Suppressor macrophage (primary cell): ENCODE results near the gene DEPDC5.
"Not testable (repeated sequence)": the region's sequence is repeated elsewhere in the genome, so short reads cannot be mapped to it uniquely, and the experiment has no call there.

Experiments used
- DNase-seq, 4 experiments: peaks; one replicate each; pipeline ENCODE4 v3.0.0-alpha.2; 2020 to 2022

The DEPDC5 gene

DNA sequence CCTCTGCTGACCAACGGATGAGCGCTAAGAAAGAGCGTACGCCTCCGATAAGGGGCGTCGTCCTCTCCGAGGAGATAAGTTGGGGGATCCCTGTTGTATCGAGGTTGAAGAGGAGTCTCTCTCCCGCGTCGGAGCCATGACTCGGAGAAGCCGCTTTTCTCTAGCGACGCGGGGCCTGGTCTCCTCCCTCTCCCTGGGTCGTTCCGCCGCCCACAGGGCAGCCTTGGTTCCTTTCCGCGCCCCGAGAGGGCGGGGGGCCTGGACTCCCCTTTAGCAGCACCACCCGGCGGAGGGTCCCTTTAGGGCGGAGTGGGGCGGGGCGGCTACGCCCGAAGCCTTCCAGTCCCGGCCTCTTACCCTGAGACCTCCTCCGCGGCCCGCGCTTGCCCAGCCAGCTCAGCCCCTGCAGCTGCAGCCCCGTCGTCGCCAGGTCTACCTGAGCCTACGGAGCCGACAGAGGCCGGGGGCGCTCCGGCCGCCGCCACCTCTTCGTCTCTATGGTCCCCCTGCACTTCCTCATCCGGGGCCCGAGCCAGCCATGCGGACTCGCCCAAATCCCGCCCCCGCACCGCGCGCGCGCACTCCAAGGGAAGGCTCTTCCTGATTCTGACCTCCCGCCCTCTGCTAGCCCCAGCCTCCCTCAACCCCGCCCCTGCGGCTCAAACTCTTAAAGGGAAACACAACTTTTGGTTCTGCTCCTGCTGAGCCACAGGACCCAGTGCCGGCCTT, 4.0 kb upstream of the DEPDC5 start, which contains the start of gene PRR14L:
Gene PRR14L, minus strand, starts transcription at position 497 of the 729 bp plus-strand sequence. CDS start 11,272 bp downstream, outside the sequence.
- DNase-seq = peak; percentile 99 to 100 (median 100)

DNA sequence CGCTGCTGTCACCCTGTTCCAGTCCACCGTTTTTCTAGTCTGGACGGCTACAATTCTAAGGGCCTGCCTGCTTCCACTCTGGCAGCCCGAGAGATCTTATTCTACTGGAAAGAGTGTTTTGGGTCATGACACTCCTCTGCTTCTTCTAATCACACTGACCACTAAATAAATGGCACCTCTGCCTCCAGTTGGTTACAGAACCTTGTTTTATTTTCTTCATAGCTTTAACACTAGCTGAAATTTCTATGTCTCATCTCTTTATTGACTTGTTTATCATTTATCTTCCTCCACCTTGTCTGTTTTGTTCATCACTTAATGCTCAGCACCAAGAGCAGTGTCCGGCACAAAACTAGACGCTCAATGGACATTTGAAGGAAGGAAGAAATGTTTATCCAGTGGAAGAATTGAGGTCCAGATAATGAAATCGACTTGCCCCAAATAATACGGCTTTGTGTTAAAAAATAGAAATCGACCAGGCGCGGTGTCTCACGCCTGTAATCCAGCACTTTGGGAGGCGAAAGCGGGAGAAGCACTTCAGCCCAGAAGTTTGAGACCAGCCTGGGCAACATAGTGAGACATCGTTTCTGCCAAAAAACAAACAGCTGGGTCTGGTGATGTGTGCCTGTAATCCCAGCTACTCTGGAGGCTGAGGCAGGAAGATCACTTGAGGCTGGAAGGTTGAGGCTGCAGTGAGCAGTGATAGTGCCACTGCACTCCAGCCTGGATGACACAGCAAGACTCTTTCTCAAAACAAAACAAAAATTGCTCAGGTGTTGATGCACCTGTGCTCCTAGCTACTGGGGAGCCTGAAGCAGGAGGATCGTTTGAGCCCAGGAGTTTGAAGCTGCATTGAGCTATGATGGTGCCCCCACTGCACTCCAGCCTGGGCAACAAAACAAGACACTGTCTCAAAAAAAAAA, 3.2 kb upstream of the DEPDC5 start:
- no peak for DNase-seq

DNA sequence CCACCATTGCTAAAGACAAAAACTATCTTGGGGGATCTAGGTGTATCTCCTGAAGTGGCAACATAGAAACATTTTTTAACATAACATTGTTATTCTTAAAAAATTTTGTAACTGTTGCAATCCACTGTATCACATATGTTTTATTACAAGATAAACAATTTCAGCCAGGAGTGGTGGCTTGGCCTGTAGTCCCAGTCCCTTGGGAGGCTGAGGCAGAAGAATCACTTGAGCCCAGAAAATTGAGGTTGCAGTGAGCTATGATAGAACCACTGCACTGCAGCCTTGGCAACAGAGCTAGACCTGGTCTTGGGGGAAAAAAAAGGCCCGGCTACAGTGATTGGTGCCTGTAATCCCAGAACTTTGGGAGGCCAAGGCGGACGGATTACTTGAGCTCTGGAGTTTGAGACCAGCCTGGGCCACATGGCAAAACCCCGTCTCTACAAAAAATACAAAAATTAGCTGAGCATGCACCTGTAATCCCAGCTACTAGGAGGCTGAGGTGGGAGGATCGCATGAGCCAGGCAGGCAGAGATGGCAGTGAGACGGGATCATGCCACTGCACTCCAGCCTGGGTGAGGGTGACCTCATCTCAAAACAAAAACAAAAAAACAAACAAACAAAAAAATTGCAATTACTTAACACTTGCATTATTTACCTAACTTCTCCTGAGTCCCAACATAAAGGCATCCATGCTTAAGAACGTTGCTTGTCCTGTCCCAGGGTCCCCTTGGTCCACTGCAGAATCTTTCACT, 1.5 kb upstream of the DEPDC5 start:
- no peak for DNase-seq

DNA sequence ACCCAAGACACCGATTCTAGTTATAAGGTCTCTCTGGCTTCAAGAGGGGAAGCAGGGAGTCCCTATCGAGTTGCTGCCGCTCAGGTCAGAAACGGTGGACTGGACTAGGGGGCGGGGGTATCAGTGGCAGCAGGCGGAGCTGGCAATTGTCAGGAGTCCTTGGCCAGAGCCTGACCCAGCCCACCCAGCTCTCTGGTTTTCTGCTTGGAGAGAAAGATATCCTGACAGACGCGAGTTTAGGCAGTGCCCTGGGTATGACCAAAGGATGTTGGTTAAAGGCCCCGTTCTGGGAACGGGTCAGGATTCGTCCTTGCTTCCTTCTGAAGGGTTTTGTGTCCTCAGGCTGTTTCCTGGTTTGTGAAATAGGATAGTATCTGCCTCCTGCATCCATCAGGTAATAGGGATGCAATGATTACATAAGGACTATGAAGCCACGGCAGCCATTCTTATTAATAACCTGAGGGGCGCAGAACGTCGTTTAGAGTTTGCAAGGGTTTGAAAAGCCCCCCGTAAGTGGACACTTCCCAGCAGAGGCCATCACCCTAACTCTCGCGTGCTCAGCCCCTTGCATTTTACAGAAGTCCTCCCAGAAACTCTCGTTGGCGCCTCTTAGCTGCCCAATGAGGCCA, 700 bp upstream of the DEPDC5 start:
- peak; percentile 31 to 63 (median 52) for DNase-seq

DNA sequence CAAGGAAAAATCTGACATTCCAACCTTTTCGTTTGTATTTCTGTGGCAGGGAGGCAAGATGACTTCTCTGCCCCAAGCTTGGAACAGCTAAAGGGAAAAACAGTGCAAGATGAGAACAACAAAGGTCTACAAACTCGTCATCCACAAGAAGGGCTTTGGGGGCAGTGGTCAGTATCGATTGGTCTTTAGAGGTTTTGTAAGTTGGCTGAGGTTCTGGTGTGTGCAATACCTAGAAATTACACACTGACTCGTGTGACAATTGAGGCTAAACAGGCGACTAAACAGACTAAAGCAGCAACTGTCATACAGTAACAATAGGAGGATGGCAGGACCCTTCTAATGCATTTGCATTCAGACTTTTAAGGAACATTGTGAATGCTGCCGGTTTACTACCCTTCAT, 994 bp downstream of the DEPDC5 start:
- DNase-seq = peak in 1 of 4 experiments; percentile 17

DNA sequence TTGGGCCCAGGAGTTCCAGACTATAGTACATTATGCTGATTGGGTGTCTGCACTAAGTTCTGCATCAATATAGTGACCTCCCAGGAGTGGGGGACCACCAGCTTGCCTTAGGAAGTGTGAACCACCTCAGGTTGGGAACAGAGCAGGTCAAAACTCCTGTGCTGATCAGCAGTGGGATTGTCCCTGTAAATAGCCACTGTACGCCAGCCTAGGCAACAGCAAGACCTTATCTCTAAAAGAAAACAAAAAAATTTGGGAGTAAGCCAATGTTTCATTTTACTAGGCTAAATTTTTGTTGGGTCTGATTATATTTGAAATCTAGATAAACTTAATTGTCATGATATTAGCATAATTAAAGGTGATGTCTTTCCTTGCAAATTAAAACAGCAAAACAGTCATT, 3.4 kb downstream of the DEPDC5 start:
- no peak for DNase-seq

DNA sequence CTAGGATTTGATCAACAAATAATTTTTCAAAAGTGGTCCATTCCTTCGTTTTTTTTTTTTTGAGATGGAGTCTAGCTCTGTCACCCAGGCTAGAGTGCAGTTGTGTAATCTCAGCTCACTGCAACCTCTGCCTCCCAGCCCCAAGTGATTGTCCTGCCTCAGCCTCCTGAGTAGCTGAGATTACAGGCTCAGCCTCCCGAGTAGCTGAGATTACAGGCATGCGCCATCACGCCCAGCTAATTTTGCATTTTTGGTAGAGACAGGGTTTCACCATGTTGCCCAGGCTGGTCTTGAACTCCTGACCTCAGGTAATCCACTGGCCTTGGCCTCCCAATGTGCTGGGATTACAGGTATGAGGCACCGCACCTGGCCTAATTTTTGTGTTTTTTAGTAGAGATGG, 5.0 kb downstream of the DEPDC5 start:
- DNase-seq = not testable (repeated sequence)

DNA sequence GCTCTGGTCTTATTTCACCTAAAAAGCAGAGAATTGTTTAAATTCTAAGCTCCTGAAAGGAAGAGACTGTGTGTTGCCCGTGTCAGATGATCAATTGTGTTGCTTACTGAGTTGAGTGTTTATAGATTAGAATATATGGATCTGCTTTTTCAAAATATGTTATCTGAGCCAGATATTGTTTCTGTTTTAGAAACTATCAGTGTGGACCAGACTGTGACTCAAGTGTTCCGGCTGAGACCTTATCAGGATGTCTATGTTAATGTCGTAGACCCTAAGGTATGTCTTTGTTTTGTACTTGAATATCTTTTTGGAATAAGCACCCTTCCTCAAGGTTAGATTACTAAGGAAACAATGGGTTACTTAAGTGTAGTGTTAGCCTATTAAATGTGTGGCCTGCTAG, 11.0 kb downstream of the DEPDC5 start:
- no peak for DNase-seq

DNA sequence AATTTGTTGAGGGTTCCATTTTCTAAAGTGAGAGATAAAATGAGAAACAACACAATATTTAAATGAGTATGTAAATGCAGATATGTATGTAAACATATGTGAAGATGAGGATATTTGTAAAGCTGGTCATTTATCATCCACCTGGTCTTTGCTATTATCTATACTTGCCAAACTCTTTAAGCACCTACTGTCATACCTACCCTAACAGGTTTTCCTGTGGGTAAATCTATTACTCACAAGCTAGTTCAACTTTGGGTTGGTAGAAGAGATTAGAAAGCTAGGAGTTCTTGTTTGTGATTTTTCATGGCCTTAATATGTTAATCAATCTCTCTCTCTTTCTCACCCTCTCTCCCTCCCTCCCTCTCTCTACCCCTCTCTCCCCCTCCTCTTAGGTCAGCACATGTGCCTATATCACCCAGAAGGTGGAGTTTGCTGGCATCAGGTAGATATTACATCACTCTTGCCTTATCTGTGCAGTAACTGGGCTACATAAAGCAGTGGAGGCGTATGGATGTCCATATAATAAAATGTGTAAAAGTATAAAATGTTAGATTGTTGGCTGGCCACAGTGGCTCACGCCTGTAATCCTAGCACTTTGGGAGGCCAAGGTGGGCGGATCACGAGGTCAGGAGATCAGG, 14.7 kb downstream of the DEPDC5 start:
- DNase-seq = no peak

DNA sequence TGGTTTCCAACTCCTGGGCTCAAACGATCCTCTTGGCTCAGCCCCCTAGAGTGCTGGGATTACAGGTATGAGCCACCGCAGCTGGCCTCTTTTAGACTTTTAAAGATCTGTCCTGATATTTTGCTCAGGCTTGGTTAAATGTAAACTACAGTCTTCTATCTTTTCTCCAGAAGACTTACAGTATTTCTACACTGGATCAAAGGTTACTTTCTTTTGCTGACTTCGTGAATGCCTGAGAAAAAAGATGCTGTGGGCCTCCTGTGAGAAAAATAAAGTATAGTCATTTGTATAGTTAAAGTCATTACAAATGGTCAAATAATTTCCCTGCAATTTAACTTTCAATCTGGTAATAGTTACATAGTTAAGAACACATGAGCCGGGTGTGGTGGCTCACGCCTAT, 19.6 kb downstream of the DEPDC5 start:
- no peak for DNase-seq

DNA sequence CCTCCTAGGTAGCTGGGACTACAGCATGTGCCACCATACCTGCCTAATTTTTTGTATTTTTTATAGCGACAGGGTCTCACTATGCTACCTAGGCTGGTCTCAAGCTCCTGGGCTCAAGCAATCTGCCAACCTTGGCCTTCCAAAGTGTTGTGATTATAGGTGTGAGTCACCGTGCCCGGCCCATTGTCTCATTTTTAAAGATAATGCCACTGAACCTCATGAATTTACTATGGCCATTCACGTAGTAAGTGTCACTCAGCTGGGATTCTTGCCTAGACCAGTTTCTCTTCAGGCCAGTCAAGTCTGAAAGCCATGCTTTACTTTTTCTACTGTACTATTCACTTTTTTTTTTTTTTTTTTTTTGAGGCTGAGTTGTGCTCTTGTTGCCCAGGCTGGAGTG, 22.4 kb downstream of the DEPDC5 start:
- no peak for DNase-seq

DNA sequence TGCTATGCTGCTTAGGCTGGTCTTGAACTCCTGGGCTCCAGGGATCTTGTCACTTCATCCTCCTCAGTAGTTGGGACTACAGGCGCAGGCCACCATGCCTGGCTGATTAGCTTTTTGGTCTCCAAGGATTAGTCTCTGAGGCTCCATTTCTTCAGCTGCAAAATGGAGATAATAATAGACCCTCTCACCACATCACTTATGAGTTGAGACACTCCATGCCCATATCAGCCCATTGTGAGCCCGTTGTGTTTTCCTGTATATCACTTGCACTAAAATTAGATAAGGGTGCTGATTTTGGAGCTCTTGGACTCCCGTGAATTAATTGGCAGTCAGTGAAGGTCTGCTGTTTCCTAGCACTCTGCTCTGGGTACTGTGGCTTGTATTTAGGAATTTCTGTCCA, 36.0 kb downstream of the DEPDC5 start:
- DNase-seq = no peak

DNA sequence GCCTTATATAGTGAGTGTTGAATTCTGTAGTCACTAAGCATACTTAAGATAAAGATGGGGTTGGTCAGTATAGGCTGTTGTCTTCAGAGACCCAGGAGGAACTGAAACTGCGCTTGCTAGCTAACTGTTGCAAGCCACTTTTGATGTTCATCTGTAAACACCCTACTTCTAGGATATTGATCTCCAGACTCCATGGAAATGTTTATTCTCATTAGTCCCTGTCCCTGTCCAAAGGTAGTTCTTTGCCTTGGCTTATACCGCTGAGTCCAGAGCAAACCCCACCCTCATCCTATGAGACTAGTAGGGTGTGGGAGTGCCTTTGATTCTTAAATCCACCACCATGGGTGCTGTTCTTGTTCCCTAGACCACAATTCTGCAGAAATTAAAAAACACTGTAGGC, 36.4 kb downstream of the DEPDC5 start:
- peak; percentile 9 to 54 (median 36) for DNase-seq

DNA sequence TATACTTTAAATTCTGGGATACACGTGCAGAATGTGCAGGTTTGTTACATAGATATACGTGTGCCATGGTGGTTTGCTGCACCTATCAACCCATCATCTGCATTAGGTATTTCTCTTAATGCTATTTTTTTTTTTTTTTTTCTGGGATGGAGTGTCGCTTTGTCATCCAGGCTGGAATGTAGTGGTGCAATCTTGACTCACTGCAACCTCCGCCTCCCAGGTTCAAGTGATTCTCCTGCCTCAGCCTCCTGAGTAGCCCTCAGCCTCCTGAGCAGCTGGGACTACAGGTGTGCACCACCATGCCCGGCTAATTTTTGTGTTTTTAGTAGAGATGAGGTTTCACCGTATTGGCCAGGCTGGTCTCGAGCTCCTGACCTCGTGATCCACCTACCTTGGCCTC, 45.5 kb downstream of the DEPDC5 start:
- DNase-seq = not testable (repeated sequence)

DNA sequence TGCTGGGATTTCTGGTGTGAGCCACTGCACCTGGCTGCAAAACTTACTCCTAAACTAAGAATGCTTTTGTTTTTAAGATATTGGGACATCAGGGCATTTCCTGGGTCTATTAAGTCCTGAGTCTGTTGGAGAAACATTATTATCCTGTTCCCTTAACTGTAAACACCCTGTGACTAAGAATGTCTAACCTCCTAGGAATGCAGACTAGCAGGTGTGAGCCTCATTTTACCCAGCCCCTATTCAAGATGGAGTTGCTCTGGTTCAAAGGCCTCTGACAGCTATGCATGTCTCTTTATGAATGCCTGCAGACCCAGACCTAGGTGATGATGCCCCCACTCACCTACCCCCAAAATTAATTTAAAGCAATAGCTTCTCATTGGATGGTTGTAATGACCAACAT, 46.2 kb downstream of the DEPDC5 start:
- DNase-seq = no peak

DNA sequence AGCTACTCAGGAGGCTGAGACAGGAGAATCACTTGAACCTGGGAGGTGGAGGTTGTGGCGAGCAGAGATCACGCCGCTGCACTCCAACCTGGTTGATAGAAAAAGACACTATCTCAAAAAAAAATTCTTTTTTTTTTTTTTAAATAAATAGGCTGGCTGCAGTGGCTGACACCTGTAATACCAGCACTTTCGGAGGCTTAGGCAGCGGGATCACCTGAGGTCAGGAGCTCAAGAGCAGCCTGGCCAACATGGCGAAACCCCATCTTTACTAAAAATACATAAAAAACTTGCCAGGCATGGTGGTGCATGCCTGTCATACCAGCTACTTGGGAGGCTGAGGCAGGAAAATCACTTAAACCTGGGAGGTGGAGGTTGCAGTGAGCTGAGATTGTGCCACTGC, 47.0 kb downstream of the DEPDC5 start:
- not testable (repeated sequence) for DNase-seq

DNA sequence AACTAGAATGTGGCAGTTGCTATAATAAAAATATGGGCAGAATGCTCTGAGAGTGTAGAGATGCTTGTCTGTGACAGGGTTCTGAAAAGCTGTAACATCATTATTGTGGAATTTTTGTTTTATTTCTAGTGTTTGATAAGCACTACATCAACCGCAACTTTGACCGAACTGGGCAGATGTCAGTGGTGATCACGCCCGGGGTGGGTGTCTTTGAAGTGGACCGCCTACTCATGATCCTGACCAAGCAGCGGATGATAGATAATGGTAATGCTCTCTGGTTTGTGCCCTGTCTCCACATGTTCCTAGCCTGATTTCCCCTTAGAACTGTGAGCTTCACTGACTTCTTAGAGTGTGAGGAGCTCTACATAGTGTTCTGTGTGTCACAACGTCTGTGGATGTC, 48.8 kb downstream of the DEPDC5 start:
- DNase-seq = no peak

DNA sequence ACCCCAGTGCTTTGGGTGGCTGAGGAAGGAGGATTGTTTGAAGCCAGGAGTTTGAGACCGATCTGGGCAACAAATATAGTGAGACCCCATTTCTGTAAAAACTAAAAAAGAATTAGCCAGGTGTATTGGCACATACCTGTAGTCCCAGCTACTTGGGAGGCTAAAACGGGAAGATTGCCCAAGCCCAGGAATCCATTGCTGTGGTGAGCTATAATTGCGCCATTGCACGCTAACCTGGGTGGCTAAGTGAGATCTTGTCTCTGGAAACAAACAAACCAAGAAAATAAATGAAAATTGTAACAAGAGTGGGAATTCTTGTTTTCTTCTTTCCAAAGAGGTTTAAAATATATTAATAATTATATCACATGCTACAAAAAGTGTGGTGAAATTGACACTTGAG, 52.9 kb downstream of the DEPDC5 start:
- no peak for DNase-seq

DNA sequence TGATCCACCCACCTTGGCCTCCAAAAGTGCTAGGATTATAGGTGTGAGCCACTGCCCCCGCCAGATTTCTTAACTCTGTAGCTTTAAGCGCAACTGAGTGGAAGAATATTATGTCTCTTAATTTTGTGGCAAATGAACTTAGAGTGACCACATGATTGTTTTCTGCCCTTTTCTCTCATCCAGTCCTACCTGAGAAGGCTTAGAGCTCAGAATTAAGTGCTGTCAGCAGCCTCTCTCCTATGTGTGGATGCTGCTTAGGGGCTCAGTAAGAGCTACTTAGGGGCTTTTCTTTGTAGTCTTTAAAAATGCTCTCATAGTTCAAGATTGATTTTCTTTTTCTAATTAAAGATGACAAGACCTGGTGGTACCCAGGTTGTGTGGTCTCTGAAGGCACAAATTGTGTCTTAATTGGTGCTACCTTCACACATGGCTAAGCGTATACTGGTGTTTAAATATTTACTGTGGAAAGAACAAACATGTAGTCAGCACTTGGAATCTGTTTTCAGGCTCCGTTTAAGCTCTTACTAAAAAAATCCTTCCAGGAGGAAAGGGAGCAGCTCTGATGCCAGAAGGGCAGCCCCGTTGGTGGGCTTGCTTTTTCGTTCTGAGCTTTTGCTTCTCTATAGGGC, 59.3 kb downstream of the DEPDC5 start:
- no peak for DNase-seq

DNA sequence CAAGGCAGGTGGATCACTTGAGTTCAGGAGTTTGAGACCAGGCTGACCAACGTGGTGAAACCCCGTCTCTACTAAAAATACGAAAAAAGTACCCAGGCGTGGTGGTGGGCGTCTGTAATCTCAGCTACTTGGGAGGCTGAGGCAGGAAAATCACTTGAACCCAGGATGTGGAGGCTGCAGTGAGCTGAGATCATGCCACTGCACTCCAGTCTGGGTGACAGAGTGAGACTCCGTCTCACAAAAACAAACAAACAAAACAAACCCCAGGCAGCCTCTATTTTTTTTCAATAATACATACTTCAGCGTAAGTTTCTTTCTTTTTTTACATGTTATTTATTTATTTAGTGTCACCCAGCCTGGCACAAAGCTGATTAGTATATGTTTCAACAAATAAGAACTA, 60.1 kb downstream of the DEPDC5 start:
- not testable (repeated sequence) for DNase-seq

DNA sequence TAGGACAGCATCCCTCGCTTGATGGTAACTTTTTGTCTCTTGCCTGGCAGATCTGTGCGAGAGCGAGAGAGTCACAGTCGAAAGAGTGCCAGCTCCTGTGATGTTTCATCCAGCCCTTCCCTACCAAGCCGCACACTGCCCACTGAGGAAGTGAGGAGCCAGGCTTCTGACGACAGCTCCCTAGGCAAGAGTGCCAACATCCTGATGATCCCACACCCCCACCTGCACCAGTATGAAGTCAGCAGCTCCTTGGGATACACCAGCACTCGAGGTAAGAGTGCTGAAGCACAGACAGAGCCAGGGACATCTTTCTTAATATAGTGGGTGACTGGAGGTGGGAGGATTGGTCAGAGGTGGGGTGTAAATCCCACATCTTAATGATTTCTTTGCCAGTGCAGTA, 61.1 kb downstream of the DEPDC5 start:
- DNase-seq = no peak
